Amniotic stem cell (primary cell): ENCODE measurements around the gene MIER1.
"Not testable (repeated sequence)": the region's sequence is repeated elsewhere in the genome, so short reads cannot be mapped to it uniquely, and the experiment has no call there.

Source experiments
- DNase-seq: peaks from one replicate; lab custom pipeline; 2025; lab: John Stamatoyannopoulos, UW

The MIER1 gene

DNA sequence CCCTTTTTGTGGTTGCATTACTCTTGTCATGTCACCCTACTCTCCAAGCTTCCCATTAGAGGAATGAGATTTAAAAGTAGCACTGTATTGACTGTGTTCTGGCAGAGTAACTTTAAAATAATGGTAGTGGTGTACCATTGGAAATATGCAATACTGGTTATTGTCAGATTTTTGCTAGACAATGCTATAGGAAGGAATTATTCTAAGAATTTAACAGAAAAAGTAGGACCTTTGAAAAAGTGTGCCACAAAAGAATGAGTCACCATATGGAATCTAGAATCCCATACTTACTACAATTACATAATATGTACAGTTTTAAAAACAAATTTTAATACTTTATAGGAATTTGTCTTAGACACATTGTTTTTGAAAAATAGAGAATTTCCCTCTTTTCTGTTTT, 13.8 kb downstream of the MIER1 start:
- peak; percentile 14 for DNase-seq

DNA sequence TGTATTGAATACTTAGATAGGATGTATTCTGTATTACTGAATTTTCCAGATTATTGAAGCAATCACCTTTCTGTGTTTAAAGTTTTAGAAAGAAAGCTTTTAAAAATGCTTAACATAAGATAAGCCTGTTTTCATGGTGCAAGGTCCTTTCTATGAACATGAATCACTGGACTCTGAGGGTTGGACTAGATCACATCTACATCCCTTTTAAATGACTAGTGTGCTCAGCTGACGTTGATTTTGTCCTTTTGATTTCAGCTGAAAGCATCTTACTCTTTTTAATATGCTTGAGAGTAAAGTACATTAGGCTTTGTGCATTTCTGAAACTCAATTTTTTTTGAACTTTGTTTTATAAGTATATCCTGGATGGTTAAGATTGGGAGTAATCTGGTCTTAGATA, 16.2 kb downstream of the MIER1 start:
- DNase-seq: no peak

GRCh38 chr1:66943361-66943969, 18.7 kb downstream of the MIER1 start:
- DNase-seq: no peak

GRCh38 chr1:66944330-66945274, 19.8 kb downstream of the MIER1 start:
- DNase-seq: peak; percentile 50

- no peak for DNase-seq
Observed at GRCh38 chr1:66945316-66945715, 20.5 kb downstream of the MIER1 start.

DNA sequence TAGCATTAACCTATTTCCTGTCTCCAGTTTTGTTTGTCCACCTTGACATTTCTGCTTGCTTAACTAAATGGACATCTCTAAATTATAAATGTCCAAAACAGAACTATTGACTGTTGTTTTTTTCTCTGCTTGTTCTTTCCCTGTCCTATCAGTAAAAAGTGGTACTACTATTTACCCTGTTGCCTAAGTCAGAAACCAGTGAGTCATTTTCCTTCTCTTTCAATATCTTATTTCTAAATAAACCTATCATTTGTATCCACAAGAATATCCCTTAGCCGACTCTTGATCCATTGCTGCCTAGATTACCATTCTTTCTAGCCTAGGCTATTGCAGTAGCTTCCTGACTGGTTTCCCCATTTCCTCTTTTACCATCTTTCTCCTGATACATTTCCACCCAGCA, 22.5 kb downstream of the MIER1 start:
- no peak for DNase-seq

DNA sequence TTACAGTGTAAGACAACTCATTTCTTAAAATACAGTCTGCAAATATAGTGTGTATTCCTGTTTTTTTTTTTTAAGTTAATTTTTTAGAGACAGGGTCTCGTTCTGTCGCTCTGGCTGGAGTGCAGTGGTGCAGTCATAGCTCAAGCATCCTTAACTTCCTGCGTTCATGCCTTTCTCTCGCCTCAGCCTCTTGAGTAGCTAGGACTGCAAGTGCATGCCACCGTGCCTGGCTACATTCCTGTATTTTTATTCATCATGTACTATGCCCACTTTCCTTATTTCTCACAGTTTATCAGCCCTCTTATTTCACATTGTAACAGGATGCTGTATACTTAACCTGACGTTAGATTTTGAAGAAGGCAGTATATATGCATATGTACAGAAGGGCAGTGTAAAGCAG, 26.7 kb downstream of the MIER1 start:
- peak; percentile 54 for DNase-seq

DNA sequence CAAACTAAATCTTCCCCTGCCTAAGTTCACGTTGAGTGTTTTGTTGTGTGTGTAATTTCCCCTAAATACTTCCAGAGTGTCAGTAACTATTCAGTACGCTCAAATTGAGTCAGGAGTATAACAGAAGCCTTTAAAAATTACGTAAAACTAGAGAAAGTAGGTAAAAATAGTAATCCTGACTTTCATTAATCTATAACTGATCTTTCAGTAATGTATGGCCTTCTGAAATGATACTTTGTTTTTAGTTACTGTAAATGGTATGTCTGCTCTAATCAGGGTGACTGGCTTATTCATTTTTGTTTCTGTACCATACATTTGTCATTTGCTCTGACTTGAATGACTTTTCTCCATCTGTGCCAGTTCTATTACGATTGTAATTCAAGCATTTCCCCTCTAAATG, 29.4 kb downstream of the MIER1 start:
- DNase-seq: no peak

DNA sequence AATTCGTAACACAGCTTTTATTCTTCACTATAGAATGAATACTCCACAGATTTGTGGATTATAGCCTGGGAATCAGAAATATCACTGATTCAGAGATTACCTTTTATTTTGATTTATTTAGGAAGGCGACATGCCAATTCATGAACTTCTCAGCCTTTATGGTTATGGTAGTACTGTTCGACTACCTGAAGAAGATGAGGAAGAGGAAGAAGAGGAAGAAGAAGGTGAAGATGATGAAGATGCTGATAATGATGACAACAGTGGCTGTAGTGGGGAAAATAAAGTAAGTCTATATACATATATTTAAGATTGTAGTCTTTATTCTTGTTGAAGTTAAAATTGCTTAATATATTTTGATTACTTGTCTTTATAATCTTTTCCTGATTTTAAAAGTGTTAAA, 33.1 kb downstream of the MIER1 start:
- no peak for DNase-seq

GRCh38 chr1:66966188-66966873, 41.5 kb downstream of the MIER1 start:
- not testable (repeated sequence) for DNase-seq

DNA sequence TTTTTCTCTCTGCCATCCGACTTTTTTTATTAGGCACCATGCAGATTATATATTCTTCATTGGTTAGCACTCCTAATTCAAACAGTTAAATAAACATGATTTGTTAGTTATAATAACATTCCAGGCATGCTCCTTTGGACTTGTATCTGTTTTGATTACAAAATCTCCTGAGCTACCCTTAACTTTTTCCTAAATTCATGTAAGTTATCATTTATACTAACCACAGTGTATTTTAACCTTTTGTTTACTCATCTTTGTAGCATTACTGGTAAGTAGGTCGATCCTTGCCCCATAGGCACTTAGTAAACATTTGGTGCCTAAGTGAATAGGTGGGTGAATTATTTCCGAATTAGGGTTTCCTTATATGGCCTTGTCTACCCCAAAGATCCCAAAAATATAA, 43.8 kb downstream of the MIER1 start:
- no peak for DNase-seq

DNA sequence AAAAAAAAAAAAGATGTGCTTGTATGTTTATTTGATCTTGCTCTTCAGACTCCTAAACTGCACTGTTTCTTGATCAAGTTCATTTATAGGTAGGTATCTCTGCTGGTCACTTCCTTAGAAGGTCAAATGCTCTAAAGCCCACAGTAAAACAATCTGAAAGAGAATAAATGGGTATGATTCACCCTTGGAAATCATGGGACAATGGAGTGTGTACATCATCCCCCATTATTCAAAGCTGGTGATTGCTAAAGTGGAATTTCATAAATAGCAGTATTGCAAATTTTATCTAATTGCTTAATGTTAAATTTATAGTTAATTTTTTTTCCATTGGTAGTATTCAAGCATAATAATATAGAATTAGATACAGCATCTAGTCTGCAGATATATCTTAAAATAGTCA, 53.4 kb downstream of the MIER1 start:
- DNase-seq: no peak

- DNase-seq: not testable (repeated sequence)
Observed at GRCh38 chr1:66979621-66980020, 54.8 kb downstream of the MIER1 start.

DNA sequence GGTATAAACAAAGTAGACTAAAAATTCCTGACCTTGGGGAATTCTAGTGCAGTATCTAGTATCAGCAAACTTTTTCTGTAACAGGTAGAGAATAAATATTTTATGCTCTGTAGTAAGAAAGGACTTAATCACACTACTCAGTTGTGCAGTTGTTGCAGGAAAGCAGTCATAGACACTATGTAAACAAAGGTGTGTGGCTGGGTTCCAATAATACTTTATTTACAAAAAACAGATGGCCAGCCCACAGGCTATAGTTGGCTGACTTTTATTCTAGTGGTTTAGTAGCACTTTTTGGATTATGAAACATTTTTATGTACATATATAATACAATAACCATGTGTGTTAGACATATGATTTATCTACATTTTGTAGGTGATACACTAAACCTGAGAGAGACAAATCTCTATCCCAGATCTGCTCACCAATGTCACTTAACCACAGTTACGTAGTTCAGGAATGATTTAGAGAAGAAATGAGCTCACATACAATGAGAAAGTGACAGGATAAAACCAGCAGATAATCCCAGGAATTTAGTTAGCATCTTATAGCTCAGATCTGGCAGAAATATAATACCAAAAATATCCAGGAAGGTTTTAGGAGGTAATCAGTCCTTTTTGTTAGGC, 56.1 kb downstream of the MIER1 start:
- no peak for DNase-seq

DNA sequence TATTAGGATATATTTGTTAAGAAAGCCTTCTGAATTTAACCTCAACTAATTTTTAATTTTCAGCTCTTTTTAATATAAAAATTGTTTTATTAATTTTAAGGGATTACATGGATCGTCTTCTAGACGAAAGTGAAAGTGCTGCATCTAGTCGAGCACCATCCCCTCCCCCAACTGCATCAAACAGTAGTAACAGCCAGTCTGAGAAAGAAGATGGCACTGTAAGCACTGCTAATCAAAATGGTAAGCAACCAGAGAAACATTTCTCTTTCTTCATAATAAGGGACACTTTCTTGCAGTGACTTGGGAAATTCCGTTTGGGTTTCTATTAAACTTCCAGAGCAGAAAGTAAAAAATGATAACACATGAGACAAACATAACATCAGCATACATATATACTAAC, 56.9 kb downstream of the MIER1 start:
- no peak for DNase-seq

DNA sequence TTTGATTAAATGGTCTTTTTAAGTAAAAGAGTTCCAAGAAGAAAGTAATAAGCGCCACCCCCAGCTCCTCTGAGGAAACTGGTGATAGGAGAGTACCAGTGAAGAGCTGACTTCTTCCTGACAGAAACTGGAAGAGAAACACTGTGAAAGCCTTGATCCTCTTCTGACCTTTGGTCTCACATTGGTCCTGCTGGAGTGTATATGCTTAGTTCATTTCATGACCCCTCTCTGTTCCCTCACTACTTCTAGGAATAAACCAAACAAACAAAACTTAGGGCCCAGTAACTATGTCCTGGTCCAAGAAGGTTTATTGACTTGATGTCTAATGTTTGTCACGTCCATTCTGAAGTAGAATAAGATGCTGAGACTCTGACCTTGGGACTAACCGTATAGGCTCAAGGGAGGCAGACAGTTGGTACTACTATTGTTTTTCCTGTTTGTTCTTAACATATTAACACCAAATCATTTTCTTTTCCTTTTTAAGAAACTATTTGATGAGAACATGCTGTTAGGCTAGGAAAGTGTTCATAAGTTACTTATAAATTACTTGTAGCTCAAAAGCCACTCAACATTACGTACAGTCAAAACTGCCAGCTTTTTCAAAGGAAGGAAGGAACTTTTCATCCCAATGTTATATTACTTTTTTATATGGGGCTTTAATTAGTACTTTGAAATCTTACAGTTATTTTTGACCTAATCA, 57.9 kb downstream of the MIER1 start:
- no peak for DNase-seq

GRCh38 chr1:66984491-66984890, 59.7 kb downstream of the MIER1 start:
- no peak for DNase-seq

DNA sequence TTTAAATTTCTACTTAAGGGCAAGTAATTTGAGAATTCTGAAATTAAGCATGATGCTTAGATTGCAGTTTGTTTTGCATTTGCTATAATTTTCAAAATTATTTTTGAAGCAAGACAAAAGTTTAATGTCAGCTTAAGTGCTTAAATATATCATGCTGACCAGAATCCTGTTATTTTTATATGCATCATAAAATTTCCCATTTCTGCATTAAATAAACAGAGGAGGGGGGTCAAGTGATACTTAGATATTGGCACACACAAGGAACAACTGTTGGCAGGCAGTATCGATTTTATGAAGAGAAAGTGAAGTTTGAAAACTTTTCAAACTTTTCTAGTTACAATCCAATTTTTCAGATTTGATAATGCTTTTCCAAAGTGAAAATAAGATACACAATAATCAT, 61.0 kb downstream of the MIER1 start:
- DNase-seq: no peak

DNA sequence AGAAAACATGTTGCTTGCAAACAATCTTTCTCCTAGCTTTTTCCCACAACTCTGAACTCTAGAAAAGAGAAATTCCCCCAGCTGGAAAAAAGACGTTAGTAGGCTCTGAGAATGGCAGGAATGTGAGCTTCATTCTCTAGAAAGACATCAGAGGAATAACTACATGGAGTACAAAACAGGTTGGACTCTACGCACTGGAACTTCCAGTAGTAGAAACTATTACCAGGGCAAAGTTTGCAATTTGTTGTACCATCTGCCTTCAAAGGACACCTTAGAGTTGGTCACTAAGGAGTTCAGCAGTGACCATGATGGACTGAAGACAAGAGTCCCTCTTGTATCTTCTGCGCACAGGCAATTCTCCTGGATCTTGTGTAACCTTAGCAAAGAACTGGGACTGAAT, 68.3 kb downstream of the MIER1 start:
- no peak for DNase-seq

GRCh38 chr1:66996018-66996682, 71.4 kb downstream of the MIER1 start:
- DNase-seq: peak; percentile 60

- no peak for DNase-seq
Observed at GRCh38 chr1:66998972-66999371, 74.2 kb downstream of the MIER1 start.
